AG04450 (cell line): Measurements from ENCODE around the gene NRG3. TPM values are rescaled to one million over a fixed set of nuclear protein-coding genes. Genes with fewer than 3 reads are reported as not detected.

Source experiments
- CTCF ChIA-PET: fragments of 300-600, 350-600 bp; formaldehyde crosslinking; extraction: SDS; loops from one replicate; lab custom pipeline; 2022; ENCODE audit warnings: antibody characterized with exemption, inconsistent platforms; lab: Charles Lee
- POLR2A ChIA-PET: fragments of 350-600 bp; formaldehyde crosslinking; extraction: SDS; loops from one replicate; lab custom pipeline; 2021; ENCODE audit warnings: antibody characterized with exemption, inconsistent platforms; lab: Yijun Ruan, JAX
- DNase-seq: peaks from one replicate; pipeline ENCODE4 v3.0.0-alpha.2; 2011; ENCODE audit warnings: low read depth, low spot score
- H3K27ac ChIP-seq: one replicate; pipeline ENCODE4 v1.5.1; 2012; ENCODE audit warnings: low read depth, low read length, control low read depth
- H3K27me3 ChIP-seq: one replicate; pipeline ENCODE4 v1.6.0; 2012; ENCODE audit warnings: low read length; ENCODE audit not compliant: control insufficient read depth, insufficient read depth
- H3K4me3 ChIP-seq: 2 replicates; pipeline ENCODE4 v1.5.1; 2011; ENCODE audit warnings: mild to moderate bottlenecking, low read depth, low read length, control low read depth
- H3K9me3 ChIP-seq: 2 replicates; pipeline ENCODE4 v1.5.1; 2012; ENCODE audit warnings: low read length; ENCODE audit not compliant: control insufficient read depth, insufficient read depth
- CTCF ChIP-seq: IDR thresholded peaks from 2 replicates; pipeline ENCODE4 v1.5.1; 2011; ENCODE audit warnings: low read depth, low read length, control low read depth, inconsistent platforms
- polyA plus RNA-seq: library from polyadenylated mRNA; depleted of rRNA; stranded (reverse); fragments of >200 nt; gene quantifications from 2 replicates; pipeline ENCODE4 v1.2.3, GENCODE V29; 2011

The NRG3 gene
- polyA plus RNA-seq, 1 experiment = not detected

- TF ChIP-seq CTCF = no peak
- ChIA-PET CTCF (no interaction called here), POLR2A (no interaction called here)
- DNase-seq = no peak
- peaks cover 17% of the 10 kb centered on the region for H3K9me3 ChIP-seq
- H3K27ac ChIP-seq = no peak overlapping the region
- H3K27me3 ChIP-seq = no peaks in the 10 kb centered on the region
- H3K4me3 ChIP-seq = no peak overlapping the region
Measured at GRCh38 chr10:81865581-81865980, 9.4 kb upstream of the NRG3 start.

- CTCF ChIA-PET = no interaction called here
- no peaks in the 10 kb centered on the region for H3K27me3 ChIP-seq
- no peak overlapping the region for H3K27ac ChIP-seq
- POLR2A ChIA-PET = no interaction called here
- H3K9me3 ChIP-seq = peaks cover 17% of the 10 kb centered on the region
- no peak for DNase-seq
- H3K4me3 ChIP-seq = no peak overlapping the region
- TF ChIP-seq CTCF = no peak
Measured at GRCh38 chr10:81866753-81867152, 8.2 kb upstream of the NRG3 start.

- POLR2A ChIA-PET = no interaction called here
- no peak for DNase-seq
- H3K4me3 ChIP-seq = no peak overlapping the region
- TF ChIP-seq CTCF = no peak
- H3K9me3 ChIP-seq = peaks cover 12% of the 10 kb centered on the region
- no peak overlapping the region for H3K27ac ChIP-seq
- CTCF ChIA-PET = no interaction called here
- H3K27me3 ChIP-seq = peaks cover 3% of the 10 kb centered on the region
Measured at GRCh38 chr10:81870472-81870871, 4.5 kb upstream of the NRG3 start.

- CTCF ChIA-PET = no interaction called here
- DNase-seq = no peak
- no peak for TF ChIP-seq CTCF
Measured at GRCh38 chr10:81871558-81871957, 3.4 kb upstream of the NRG3 start.

GRCh38 chr10:81872206-81872862 is 2.7 kb upstream of the NRG3 start:
- CTCF ChIA-PET = no interaction called here

More at GRCh38 chr10:81871558-81871957, 3.4 kb upstream of the NRG3 start:
- H3K4me3 ChIP-seq = no peak overlapping the region
- peaks cover 12% of the 10 kb centered on the region for H3K9me3 ChIP-seq
- POLR2A ChIA-PET = no interaction called here
- H3K27ac ChIP-seq = no peak overlapping the region
- peaks cover 5% of the 10 kb centered on the region for H3K27me3 ChIP-seq

More at GRCh38 chr10:81872206-81872862, 2.7 kb upstream of the NRG3 start:
- no peak for DNase-seq
- Histone ChIP-seq H3K9me3 (peaks cover 9% of the 10 kb centered on the region), H3K27me3 (peaks cover 7% of the 10 kb centered on the region), H3K27ac (no peak overlapping the region), H3K4me3 (no peak overlapping the region)
- no peak for TF ChIP-seq CTCF
- POLR2A ChIA-PET = no interaction called here
